AG09319 (cell line): ENCODE data around the gene ZC3H4.

Source experiments
- DNase-seq: peaks from one replicate; pipeline ENCODE4 v3.0.0-alpha.2; 2010; ENCODE audit warnings: low read depth; ENCODE audit errors: extremely low read depth
- TF ChIP-seq, protein P1 (sequence below): IDR thresholded peaks from 2 replicates; pipeline ENCODE4 v1.5.1; 2011; ENCODE audit warnings: low read depth, mild to moderate bottlenecking, inconsistent platforms, low read length, moderate library complexity

ZC3H4 gene

DNA sequence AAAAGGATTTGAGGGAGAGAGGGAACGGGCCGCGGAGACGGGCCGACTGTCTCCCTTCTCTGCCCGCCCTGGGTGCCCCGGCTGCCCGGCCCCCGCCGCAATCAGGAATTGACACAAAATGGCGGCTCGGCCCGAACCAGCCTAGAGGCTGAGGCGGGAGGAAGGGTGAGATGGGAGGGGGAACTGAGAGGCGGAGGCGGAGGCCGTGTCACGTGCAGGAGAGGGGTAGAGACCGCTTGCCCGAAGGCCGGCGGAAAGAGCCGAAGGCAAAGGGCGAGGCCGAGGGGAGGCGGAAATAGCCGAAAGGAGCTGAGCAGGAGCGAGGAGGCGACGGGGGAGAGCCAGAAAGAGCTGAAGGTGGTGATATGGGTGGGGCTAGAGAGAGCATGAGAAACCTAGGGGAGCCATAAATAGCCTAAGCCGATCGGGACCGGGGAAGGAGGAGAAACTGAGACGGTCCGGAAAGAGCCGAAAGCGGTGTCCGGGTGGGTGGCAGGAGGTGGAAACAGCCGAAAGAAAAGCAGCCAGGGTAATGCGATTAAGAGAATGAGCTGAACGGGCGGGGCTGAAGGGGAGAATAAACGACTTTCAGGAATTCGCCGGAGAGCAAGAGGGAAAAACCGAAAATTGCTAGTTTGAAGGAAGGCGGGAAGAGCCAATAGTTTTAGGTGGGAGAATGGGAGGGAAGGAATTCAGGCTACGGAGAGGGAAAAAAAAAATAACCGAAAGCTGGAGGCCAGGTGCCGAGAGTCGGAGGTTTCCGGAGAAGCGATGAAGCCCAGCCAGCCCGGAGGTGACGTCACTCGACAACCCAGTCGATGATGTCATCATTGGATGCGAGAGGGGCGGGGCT is at the start of gene ZC3H4:
Gene ZC3H4, minus strand, starts transcription at position 780 of the 853 bp plus-strand sequence. CDS start 1,192 bp downstream, outside the sequence.
- peak; percentile 99 for DNase-seq
- TF ChIP-seq, protein P1, sequence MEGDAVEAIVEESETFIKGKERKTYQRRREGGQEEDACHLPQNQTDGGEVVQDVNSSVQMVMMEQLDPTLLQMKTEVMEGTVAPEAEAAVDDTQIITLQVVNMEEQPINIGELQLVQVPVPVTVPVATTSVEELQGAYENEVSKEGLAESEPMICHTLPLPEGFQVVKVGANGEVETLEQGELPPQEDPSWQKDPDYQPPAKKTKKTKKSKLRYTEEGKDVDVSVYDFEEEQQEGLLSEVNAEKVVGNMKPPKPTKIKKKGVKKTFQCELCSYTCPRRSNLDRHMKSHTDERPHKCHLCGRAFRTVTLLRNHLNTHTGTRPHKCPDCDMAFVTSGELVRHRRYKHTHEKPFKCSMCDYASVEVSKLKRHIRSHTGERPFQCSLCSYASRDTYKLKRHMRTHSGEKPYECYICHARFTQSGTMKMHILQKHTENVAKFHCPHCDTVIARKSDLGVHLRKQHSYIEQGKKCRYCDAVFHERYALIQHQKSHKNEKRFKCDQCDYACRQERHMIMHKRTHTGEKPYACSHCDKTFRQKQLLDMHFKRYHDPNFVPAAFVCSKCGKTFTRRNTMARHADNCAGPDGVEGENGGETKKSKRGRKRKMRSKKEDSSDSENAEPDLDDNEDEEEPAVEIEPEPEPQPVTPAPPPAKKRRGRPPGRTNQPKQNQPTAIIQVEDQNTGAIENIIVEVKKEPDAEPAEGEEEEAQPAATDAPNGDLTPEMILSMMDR = no peak

DNA sequence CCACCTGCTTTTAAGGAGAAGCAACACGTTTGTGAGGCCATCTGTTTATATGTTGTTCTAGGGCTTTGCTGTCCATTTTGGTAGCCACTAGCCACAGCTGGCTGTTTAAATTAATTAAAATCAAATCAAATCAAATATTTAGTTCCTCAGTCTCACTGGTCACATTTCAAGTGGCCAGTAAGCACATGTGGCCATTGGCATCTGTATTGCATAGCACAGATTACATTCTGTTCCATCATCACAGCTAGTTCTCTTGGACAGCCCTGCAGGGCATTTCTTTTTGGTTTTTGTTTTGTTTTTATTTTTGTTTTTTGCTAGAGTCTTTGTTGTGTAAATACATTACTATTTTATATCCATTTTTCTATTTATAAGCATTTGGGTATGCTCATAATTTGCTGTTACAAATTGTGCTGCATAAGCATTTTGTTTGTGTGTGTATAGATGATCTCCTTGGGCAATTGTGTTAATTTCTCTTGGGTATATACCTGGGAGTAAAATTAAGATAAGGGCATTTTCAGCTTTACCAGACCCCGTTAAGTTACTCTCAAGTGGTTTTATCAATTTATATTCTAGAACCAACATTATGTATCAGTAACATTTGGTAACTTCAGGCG is 48.4 kb upstream of the ZC3H4 start:
- TF ChIP-seq, protein P1 = no peak
- no peak for DNase-seq

DNA sequence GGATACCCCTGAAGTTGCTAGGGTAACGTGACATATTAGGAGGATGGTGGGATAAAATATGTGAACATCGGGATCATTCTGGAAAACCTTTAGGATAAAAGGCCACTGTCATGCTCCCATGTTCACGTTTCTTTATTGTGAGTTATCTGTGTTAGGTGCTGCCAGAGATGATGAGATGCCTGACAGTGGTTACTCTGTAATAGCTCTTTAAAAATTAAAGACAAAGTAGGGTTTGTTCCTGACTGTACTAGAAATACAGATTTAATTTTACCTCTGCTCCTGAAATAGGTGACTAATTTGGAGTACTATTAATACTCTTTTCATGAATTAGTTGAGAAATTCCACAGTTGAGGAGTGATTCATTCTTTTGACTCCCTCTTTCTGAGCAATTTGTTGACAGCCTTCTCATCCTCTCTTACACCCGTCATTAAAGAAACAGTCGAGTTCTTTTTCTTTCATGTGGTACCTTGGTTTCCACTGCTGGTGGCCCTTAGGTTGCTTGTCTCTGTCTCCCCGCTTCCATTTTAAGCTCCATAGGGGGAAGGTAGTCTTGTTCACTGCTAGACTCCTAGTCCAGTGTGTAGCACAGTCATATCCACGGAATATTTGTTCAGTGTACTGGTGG is 45.4 kb upstream of the ZC3H4 start:
- no peak for DNase-seq
- TF ChIP-seq, protein P1 = no peak

DNA sequence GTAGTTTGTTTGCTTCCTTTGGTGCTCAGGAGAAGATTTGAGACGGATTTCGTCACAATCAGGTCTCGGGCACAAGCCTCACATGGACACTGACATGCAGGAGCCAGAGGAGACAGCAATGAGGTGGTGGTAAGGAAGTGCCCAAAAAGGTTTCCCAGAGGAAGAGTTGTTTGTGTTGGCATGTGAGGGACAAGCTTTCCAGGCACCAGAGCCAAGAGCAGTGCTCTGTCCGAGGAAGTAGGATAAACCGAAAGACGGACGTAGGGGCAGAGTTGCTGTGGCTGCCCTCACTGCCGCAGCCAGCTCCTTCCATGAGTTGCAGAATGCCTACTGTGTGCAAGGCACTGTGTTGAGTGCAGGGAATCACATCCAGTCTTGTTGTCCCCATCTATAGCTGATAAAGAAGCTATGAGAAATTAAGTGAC is 44.8 kb upstream of the ZC3H4 start:
- TF ChIP-seq, protein P1 = no peak
- DNase-seq = no peak

DNA sequence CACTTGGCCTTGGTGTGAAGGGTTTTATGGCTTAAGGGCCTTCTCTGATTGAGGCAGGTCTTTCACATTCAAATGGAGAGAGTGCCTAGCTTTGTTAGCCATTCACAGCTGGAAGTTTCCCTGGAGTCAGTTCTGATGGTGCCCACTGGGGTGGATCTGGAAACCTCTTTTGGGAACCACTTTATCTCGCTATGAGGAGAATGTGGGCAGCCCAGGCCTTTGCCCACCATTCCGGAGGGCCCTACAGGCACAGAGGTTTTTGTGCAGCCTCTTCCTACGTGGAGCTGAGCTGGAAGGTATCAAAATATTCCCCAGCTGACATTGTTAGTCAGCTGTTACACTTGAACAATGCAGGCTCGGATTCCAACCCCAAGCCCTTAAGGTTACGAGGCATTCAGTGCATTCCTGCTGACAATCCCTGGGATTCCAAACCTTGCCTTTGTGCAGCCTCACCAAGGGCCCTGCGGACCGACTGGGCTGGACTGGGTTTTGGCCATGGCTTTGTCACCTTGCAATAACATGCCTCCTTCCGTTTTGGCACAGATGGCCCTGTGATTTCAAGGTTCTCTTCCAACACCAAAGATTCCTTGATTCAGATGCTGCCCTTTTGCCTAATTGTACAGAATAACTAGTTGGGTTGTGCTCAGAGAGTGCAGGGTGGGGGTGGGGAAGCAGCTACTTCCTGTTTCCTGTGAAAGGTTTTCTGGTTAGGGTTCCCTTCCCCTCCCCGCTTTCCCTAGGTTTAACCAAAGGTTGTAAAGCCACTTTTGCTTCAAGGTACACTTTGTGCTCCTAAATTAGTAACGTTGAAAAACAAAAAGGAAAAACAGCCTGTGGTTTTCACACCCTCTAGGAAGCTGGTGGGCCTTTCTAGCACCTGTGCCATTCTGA is 44.1 kb upstream of the ZC3H4 start:
- no peak for DNase-seq
- TF ChIP-seq, protein P1 = no peak

DNA sequence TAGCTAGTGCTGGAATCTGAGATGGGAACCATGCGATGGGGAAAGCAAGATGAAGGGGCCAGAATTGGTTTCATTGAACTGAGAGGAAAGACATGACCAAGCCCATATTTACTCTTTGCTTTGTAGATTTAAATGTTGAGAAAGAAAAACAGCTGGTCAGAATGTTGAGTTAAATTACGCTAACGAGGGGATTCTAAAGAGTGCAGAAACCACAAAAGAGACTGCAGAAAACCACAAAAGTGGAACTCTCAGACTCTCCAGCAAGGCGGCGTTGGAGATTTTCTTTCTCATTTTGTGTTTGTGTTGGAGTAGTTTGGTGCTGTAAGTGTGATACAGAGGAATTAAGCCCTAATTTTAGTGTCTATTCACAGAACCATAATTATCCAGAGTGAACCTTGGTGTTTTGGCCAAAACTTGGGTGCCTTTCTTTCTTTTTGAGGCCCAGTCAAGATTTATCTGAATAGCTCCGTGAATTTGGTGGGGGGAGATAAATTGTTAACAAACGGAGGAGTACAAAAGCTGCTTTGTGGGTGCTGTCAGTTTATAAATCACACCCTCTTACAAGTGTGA is 43.4 kb upstream of the ZC3H4 start:
- no peak for DNase-seq

More for the DNA sequence above, 43.4 kb upstream of the ZC3H4 start:
- TF ChIP-seq, protein P1 = no peak
